Measurements from ENCODE around the gene THAP8. TPM values are rescaled to one million over a fixed set of nuclear protein-coding genes. Genes with fewer than 3 reads are reported as not detected.
"Not testable (repeated sequence)": the region's sequence is repeated elsewhere in the genome, so short reads cannot be mapped to it uniquely, and the experiment has no call there.

Gene THAP8
- total RNA-seq, 1 experiment from 2014 or later: 3.2 TPM

DNA sequence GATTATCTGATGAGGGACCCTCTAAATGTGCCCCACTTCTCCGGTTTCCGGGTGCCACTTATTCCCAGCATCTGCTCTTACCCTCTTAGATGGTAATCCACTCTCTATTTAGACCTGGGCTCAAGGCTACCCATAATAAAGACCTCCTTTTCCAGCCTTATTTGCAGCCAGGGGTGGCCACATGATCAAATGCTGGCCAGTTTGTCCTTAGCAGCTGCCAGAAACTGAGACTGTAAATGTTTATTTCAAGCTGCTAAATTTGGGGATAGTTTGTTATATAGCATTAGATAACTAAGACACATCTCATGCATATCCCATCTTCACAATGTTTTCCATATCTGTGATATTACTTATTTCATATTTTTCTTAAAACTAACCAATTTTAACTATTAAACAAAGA, 10.1 kb downstream of the THAP8 start:
- Mint-ChIP-seq H3K4me3 (ENCODE audit: low read depth, unreplicated experiment) (no peak overlapping the region), H3K27me3 (ENCODE audit: unreplicated experiment) (no peaks in the 10 kb centered on the region), H3K9me3 (ENCODE audit: low read depth, unreplicated experiment) (no peaks in the 10 kb centered on the region), H3K27ac (ENCODE audit: unreplicated experiment) (no peak overlapping the region), H3K4me1 (ENCODE audit: low read depth, unreplicated experiment) (no peaks in the 10 kb centered on the region), H3K36me3 (ENCODE audit: insufficient read depth, unreplicated experiment) (peaks cover 6% of the 10 kb centered on the region)
- BruUV-seq (replicated peaks): no TSS peak
- DNase-seq: no peak
- CTCF ChIA-PET: no interaction called here
- TF ChIP-seq, protein P1, sequence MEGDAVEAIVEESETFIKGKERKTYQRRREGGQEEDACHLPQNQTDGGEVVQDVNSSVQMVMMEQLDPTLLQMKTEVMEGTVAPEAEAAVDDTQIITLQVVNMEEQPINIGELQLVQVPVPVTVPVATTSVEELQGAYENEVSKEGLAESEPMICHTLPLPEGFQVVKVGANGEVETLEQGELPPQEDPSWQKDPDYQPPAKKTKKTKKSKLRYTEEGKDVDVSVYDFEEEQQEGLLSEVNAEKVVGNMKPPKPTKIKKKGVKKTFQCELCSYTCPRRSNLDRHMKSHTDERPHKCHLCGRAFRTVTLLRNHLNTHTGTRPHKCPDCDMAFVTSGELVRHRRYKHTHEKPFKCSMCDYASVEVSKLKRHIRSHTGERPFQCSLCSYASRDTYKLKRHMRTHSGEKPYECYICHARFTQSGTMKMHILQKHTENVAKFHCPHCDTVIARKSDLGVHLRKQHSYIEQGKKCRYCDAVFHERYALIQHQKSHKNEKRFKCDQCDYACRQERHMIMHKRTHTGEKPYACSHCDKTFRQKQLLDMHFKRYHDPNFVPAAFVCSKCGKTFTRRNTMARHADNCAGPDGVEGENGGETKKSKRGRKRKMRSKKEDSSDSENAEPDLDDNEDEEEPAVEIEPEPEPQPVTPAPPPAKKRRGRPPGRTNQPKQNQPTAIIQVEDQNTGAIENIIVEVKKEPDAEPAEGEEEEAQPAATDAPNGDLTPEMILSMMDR (IDR thresholded peaks at IDR 0.05; ENCODE audit: unreplicated experiment): no peak
- intact Hi-C loops (cut with micrococcal nuclease; ENCODE audit: unreplicated experiment): no loop called here

DNA sequence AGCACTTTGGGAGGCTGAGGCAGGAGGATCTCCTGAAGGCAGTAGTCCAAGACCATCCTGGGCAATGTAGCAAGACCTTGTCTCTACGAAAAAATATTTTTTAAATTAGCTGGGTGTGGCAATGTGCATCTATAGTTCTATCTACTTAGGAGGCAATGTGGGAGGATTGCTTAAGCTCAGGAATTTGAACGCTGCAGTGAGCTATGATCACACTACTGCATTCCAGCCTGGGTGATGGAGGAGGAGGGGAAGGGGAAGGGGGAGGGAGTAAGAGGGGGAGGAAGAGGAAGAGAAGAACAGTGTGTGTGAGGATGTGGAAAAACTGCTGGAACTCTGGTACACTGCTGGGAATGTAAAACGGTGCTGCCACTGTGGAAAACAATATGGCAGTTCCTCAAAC, 12.3 kb downstream of the THAP8 start:
- Mint-ChIP-seq H3K4me3 (ENCODE audit: low read depth, unreplicated experiment) (no peak overlapping the region), H3K9me3 (ENCODE audit: low read depth, unreplicated experiment) (no peaks in the 10 kb centered on the region), H3K27me3 (ENCODE audit: unreplicated experiment) (no peaks in the 10 kb centered on the region), H3K27ac (ENCODE audit: unreplicated experiment) (no peak overlapping the region), H3K4me1 (ENCODE audit: low read depth, unreplicated experiment) (no peaks in the 10 kb centered on the region), H3K36me3 (ENCODE audit: insufficient read depth, unreplicated experiment) (peaks cover 6% of the 10 kb centered on the region)
- CTCF ChIA-PET: no interaction called here
- BruUV-seq (replicated peaks): no TSS peak
- no peak for DNase-seq
- TF ChIP-seq, protein P1 (IDR thresholded peaks at IDR 0.05; ENCODE audit: unreplicated experiment): no peak
- intact Hi-C loops (cut with micrococcal nuclease; ENCODE audit: unreplicated experiment): no loop called here

DNA sequence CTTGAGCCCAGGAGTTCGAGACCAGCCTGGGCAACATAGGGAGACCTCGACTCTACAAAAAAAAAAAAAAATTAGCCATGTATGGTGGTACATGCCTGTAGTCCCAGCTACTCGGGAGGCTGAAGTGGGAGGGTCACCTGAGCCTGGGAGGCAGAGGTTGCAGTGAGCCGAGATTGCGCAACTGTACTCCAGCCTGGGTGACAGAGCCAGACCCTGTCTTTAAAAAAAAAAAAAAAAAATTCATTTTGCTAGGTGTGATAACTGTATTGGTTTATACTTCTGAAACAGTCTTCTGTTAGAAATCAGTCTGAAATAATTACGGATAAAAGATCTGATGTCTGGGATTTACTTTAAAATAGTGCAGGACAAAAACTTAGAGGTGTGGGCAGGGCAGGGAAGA, 13.0 kb downstream of the THAP8 start:
- CTCF ChIA-PET; H3K27ac Mint-ChIP-seq (ENCODE audit: unreplicated experiment); intact Hi-C loops (cut with micrococcal nuclease; ENCODE audit: unreplicated experiment); H3K9me3 Mint-ChIP-seq (ENCODE audit: low read depth, unreplicated experiment); H3K4me1 Mint-ChIP-seq (ENCODE audit: low read depth, unreplicated experiment); H3K4me3 Mint-ChIP-seq (ENCODE audit: low read depth, unreplicated experiment); BruUV-seq (replicated peaks); H3K36me3 Mint-ChIP-seq (ENCODE audit: insufficient read depth, unreplicated experiment); H3K27me3 Mint-ChIP-seq (ENCODE audit: unreplicated experiment); DNase-seq: not testable (repeated sequence)

DNA sequence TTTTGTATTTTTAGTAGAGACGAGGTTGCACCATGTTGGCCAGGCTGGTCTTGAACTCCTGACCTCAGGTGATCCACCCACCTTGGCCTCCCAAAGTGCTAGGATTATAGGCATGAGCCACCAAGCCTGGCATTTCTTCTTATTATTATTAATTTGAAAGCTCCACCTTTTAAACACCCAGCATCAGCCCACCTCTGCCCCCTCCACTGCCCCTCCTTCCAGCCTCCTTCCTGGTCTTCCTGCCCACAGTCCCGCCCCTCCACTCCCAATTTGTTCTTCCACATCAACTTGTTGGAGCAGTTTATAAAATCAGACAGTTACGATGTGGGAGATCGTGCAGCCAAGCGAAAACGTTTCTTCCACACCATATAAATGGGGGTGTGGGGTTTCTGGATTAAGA, 13.6 kb downstream of the THAP8 start:
- Mint-ChIP-seq H3K27ac (ENCODE audit: unreplicated experiment) (no peak overlapping the region), H3K4me1 (ENCODE audit: low read depth, unreplicated experiment) (no peaks in the 10 kb centered on the region), H3K27me3 (ENCODE audit: unreplicated experiment) (no peaks in the 10 kb centered on the region), H3K4me3 (ENCODE audit: low read depth, unreplicated experiment) (no peak overlapping the region), H3K36me3 (ENCODE audit: insufficient read depth, unreplicated experiment) (peaks cover 6% of the 10 kb centered on the region), H3K9me3 (ENCODE audit: low read depth, unreplicated experiment) (no peaks in the 10 kb centered on the region)
- no peak for DNase-seq
- intact Hi-C loops (cut with micrococcal nuclease; ENCODE audit: unreplicated experiment): no loop called here
- BruUV-seq (replicated peaks): no TSS peak
- CTCF ChIA-PET: no interaction called here
- TF ChIP-seq, protein P1 (IDR thresholded peaks at IDR 0.05; ENCODE audit: unreplicated experiment): no peak

DNA sequence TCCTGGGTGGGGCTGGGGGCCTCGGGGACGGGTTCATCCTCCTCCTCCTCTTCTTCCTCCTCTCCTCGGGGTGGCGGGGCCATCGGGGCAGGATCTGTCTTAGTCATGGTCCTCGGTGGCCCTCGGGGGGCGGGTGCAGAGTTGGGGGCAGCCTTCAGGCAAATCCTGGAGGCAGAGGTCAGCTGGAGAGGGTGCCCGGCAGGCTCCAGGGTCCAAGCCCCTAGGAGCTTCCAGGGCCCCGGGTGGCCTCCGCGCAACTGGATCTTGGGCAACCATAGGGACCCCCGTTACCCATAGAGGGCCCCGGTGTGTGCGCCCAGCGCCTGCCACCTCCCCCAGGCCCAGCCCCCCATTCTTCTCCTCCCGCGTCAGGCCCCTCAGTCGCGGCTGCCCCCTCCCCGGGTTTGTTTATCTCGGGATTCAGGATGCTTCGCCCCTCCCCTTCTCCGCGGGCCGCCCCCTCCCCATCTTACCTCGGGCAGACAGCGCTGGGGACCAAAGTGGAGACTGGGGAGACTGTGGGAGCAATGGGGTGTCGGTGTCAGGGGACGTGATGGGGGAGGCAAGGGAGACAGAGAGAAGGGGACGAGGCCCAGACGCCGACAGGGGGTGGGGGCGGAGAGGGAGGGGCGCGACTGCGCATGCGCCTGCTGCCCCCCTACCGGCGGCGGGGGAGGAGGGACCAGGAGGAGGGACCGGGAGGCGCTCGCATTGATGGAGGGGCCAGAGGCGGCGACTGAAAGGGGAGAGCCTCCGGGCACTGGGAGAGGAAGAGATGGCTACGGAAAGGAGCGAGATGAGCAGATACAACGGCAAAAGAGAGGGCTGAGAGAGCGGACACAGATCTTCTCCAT, 21.6 kb downstream of the THAP8 start, which contains the start of gene CLIP3:
TSS of gene CLIP3 (minus strand) at position 623 of the 854 bp plus-strand sequence. CDS start at position 107, 516 bp downstream.
- no peak for DNase-seq
- peaks cover 13% of the 10 kb centered on the region for H3K36me3 Mint-ChIP-seq (ENCODE audit: insufficient read depth, unreplicated experiment)
- H3K4me3 Mint-ChIP-seq (ENCODE audit: low read depth, unreplicated experiment): no peak within 1 kb of the TSS
- H3K27ac Mint-ChIP-seq (ENCODE audit: unreplicated experiment): no peak within 1 kb of the TSS
- TF ChIP-seq, protein P1 (IDR thresholded peaks at IDR 0.05; ENCODE audit: unreplicated experiment): no peak
- no peaks in the 10 kb centered on the region for H3K4me1 Mint-ChIP-seq (ENCODE audit: low read depth, unreplicated experiment)
- H3K9me3 Mint-ChIP-seq (ENCODE audit: low read depth, unreplicated experiment): no peaks in the 10 kb centered on the region
- intact Hi-C loops (cut with micrococcal nuclease; ENCODE audit: unreplicated experiment): no loop called here
- no TSS peak for BruUV-seq (replicated peaks)
- CTCF ChIA-PET: no interaction called here
- H3K27me3 Mint-ChIP-seq (ENCODE audit: unreplicated experiment): no peaks in the 10 kb centered on the region

Data from Calu3 (cell line).